Panc1 (cell line): ENCODE measurements around the gene MMP28.

ENCODE experiments used
- CTCF ChIP-seq: fragments of 450-650 bp; IDR thresholded peaks from 2 replicates; pipeline ENCODE4 v1.5.1; 2017; ENCODE audit warnings: mild to moderate bottlenecking
- POLR2AphosphoS5 ChIP-seq: IDR thresholded peaks from 2 replicates; pipeline ENCODE4 v1.6.1; 2012; ENCODE audit warnings: mild to moderate bottlenecking, low read depth, low read length, moderate library complexity
- TCF7L2 ChIP-seq: IDR thresholded peaks from 2 replicates; pipeline ENCODE4 v1.6.1; 2011; ENCODE audit warnings: mild to moderate bottlenecking, low read depth, low read length, inconsistent platforms

- TF ChIP-seq TCF7L2 = no peak
- no peak for TF ChIP-seq POLR2AphosphoS5
- TF ChIP-seq CTCF = no peak
Observed at GRCh38 chr17:35791681-35792350, 3.6 kb downstream of the MMP28 start.
